IPS DF 19.7 (cell line): ENCODE results near the gene C1RL.
A peak's percentile ranks its signal among the peaks of the same experiment; 100 is the strongest.

Experiments used
- DNase-seq: peaks from one replicate; pipeline ENCODE4 v3.0.0-alpha.2; 2013; ENCODE audit warnings: low read depth, low spot score

C1RL gene

DNA sequence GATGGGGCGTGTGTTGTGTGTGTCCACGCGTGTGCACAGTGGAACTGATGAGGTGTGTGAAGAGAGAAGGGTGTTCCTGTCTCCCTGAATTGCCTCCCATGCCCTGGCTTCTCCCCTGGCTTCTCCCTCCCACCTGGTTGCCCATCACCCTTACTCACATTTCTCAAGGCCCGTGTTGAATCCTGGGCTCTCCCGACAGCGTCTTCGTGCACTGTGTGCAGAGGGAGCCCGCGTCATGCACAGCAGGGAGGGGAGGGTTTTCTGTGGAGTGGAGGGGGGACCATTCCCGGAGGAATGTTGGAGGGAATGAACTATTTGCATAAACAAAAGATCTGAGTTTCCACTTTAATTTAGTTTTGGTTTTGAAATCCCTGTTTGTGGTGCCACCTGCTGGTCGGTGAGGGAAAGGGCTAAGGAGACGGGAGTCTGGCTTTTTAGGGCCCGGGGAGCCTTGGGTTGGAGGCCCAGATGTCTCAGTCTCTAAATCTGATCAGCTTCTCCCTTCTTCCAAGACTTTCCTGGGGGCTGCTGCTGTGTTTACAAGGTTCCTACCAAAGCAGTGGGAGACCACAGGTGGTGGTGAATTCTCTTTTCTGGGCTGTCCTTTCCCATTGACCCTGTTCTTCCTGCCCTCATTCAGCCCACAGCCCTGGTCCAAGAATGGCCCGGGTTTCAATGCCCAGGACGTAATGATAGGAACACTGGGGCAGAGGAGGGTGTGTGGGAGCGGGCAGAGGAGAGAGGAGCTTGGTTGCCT lies 16.6 kb downstream of the C1RL start, which contains the start of gene C1R:
C1R (minus strand) TSS at position 217 of the 757 bp plus-strand sequence; CDS start at position 160, 57 bp downstream.
- DNase-seq = peak; percentile 23

DNA sequence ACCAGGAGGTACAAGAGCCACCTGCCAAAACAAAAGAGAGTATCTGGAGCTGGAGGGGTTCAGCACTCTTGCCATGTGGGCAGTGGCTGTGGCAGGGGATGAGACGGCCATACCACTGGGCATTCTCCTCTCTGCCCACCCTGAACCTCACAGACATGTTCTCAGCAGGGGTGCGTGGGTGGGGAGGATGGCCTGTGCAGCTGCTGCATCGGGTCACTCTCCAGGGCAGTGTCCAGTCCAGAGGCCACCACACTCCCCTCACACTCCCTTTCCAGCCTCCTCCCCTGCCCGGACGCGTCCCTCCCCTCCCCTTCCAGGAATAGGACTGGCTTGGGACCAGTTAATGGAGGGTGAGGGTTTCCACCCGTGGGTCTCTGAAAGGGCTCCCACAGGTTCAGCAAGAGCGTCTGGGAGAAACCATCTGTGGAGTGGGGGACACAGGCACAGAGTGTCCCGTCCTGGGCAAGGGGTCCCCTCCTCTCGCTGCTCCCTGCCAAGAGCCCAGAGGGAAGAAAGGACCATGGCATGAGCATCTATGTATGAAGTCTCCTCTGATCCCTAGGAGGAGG lies 17.3 kb downstream of the C1RL start:
- no peak for DNase-seq

- no peak for DNase-seq
Observed at GRCh38 chr12:7091171-7091570, 17.8 kb downstream of the C1RL start.

DNA sequence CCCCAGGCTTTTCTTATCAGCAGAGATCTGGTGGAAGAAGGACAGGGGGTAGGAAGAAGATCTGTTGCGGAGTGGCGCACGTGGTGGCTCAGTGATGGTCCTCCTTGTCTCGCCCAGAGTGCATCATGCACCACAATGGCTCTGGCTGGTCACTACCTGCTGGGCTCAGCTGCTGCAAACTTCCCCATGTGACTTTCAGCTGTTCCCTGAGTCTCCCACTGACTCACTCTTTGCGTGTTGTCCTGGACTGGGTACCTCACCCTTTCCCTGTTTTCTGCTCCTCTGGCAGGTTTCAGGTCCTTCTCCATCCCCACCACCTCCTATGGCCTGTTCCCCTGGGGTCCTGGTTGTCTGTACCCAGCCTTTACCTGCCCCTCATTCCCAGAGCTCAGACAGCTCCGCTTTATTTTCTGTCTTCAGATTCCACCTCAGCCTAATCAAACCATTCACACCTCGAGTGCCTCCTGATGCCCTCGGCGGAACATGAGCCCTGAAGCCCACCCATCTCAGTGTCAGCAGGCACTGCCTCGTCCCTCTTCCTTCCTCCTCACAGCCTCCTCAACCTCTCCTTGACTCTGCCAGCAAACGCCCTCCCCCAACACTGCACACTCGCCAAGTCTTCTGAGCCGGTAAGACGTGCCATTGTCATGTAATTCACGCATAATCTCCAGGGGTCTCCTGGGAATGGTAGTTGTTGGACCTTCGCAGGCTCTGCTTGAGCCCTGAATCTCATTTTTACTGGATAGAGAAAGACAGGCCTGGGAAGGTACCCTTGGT lies 18.6 kb downstream of the C1RL start:
- DNase-seq = peak; percentile 64

- no peak for DNase-seq
Observed at GRCh38 chr12:7089196-7089871, 19.7 kb downstream of the C1RL start.

DNA sequence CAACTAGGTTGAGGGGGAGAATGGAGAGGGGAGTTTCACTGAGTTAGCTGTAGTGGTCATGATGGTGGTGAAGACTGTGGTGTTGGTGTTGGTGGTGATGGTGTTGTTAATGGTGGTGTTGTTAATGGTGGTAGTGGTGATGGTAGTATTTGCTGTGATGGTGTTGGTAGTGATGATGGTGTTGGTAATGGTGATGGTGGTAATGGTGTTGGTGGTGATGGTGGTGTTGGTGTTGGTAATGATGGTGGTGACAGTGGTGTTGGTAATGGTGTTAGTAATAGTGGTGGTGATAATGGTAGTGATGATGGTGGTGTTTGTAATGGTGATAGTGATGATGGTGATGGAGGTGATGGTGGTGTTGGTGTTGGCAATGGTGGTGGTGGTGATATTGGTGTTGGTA lies 25.9 kb downstream of the C1RL start:
- no peak for DNase-seq

DNA sequence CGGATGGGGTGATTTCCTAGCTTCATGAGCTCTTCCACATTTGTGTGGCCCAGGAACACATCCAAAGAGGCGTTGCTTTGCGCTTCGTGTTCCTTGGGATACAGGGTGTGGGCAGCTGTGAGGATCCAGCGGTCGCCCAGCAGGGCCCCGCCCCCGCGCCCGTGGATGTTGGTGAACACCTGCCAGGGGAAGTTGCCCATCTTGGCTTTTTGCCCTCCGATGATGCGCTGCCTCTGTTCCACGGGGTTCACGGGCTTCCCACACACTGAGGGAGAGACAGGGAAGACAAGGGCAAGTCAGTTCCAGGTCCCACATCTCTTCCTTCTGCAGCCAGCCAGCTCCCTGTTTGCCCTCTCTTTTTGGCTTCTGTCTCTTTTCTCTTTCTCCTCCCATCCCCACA lies 28.0 kb downstream of the C1RL start:
- no peak for DNase-seq

GRCh38 chr12:7079826-7080125 lies 29.2 kb downstream of the C1RL start:
- no peak for DNase-seq

DNA sequence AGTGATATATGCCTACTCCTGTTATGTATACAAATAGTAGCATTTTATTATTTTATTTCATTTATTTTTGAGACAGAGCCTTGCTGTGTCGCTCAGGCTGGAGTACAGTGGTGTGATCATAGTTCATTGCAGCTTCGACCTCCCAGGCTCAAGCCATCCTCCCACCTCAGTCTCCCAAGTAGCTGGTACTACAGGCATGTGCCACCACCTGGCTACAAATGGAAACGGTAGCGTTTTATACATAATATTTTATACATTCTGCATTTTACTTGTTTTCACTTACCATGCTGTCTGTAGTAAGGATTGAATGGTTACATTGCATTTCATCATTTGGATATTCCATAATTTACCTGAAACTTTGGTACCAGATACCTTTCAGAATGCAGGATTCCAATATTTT lies 30.9 kb downstream of the C1RL start:
- no peak for DNase-seq

DNA sequence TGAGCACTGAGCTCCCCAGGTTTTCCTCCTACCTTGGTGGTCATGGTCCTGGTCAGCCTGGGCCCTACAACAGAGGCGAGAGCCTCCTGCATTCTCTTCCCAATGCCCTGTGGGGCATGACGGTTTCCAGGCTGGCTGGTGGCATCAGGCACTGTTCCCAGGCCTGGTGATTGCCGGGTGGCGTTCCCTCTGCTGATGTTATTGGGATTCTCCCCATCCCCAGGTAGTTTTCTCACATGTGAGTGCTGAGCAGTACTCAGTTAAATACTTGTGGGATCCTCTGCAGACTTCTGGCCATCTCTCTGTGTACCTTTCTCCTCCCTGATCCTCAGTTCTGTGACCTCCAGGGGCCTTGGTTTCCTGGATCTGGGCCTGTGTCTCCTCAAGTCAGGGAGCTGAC lies 32.5 kb downstream of the C1RL start:
- DNase-seq = no peak

- DNase-seq = no peak
Observed at GRCh38 chr12:7075939-7076338, 33.1 kb downstream of the C1RL start.

- DNase-seq = no peak
Observed at GRCh38 chr12:7075518-7075917, 33.5 kb downstream of the C1RL start.

DNA sequence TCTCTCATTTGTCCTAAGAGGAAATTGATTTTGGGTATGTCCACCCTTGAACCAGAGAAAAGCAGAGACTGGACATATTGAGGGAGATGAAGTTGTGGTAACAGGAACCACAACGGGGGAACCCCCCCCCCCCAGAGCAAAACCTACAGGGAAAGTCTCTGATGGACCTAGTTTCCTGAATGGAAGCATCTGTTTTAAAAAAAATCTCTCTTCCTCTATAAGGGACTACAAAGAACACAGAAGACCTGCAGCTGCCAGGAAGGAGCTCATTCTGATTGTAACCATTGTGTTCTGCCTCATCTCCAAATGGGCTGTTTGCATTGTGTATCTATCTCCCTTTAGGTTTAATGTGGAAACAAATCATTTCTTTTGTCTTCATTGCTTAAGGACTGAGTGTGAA lies 35.1 kb downstream of the C1RL start:
- no peak for DNase-seq

- DNase-seq = no peak
Observed at GRCh38 chr12:7072554-7072953, 36.5 kb downstream of the C1RL start.

GRCh38 chr12:7072035-7072434 lies 37.0 kb downstream of the C1RL start:
- no peak for DNase-seq

DNA sequence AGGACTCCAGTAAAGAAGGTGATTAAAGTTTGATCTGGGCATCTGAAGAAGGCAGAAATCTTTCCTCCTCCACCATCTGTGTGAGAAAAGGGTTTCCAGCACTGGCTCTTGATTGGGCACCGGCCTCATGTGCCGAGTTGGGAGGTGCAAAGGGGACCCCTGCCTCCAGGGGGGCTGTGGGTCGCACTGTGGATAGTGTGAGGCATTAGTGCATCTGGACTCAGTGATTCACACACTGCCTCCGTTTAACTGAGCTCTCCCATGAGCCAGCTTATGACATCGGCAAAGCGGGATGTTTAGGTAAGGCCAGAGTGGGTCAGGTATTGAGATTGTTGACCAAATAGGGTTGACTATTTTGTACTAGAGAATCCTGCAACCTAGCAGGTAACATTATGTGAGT lies 39.6 kb downstream of the C1RL start:
- no peak for DNase-seq

GRCh38 chr12:7068994-7069346 lies 40.0 kb downstream of the C1RL start:
- no peak for DNase-seq

DNA sequence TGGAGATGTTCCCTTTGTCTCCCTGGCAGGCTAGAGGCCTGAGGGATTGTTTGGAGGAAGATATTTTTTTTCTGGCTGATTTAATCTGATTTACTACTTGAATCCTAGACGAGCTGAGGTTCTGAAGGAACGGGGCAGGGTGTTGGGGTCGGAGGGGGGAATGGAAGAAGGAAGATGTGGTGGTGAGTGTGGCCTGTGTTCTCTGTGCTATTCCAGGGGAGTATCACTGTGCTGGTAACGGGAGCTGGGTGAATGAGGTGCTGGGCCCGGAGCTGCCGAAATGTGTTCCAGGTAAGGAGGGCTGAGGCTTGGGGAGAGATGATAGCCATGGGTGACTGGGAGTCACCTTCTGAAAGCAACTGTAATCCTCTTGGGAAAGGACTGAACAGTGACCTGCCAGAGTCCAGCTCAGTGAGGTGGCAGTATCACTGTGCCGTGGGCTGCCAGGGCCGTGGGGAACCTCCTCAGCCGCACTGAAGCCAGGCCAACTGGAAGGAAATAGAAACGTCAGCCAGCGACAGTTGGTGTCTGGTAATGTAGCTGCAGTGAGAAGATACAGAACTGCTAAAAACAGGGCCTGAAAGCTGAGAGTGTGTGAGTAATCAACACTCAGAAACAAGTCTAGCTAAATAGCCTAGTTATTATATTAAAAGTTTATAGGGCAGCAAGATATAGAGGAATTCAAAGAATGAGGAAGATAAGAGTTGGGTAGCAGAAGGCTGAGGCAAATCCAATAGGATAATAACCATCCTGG lies 40.6 kb downstream of the C1RL start:
- DNase-seq = no peak

- no peak for DNase-seq
Observed at GRCh38 chr12:7067096-7067495, 41.9 kb downstream of the C1RL start.

- DNase-seq = no peak
Observed at GRCh38 chr12:7066596-7066995, 42.4 kb downstream of the C1RL start.

- no peak for DNase-seq
Observed at GRCh38 chr12:7065073-7065623, 43.9 kb downstream of the C1RL start.
